WI38 (cell line): ENCODE results near the gene ANKRD34B.

Source experiments
- H3K4me3 ChIP-seq: 2 replicates; pipeline ENCODE4 v1.5.1; 2011; ENCODE audit warnings: low read depth, mild to moderate bottlenecking, control low read depth, low read length
- TF ChIP-seq, protein P1 (sequence below): IDR thresholded peaks from 2 replicates; pipeline ENCODE4 v1.5.1; 2012; ENCODE audit warnings: low read depth, mild to moderate bottlenecking, control low read depth, low read length

ANKRD34B gene

DNA sequence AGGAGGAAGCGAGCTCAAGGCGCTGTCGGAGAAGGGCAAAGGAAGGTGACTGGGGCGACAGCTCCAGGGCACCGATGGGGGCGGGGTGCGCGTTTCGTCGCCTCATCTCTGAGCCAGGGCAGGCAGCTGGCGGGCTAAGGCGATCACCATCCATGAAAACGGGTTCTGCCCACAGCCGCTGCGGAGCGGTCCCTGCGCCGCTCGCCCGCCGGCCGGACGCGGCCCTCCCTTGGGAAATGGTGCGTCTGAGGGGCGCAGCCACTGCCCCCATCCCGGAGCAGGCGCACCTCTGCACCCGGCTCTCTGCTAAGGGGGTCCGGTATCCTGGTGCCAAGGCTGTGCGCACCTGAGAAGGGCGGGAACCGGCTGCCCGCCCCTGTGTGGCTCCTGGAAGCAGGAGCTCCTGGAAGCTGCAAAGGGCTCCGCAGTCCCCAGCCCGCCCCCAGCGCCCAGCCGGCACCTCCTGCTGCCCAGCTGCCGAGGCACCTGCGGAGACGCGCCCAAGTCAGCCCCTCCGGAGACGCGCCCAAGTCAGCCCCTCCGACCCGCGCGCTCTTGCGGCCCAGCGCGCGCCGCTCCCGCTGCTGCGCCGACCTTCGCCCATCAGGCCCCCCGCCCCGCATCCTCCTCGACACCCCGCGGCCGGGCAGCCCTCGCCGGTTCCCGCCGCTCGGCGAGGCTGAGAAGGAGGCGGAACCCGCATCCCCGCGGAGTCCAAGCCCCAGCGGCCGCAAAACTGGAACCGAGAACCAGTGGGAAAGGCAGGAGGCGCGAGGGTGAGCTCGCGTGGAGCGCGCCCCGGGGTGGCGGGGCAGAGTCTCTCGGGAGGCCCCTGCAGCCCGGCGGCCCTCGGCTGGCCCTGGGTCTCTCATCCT, 757 bp downstream of the ANKRD34B start:
- TF ChIP-seq, protein P1, sequence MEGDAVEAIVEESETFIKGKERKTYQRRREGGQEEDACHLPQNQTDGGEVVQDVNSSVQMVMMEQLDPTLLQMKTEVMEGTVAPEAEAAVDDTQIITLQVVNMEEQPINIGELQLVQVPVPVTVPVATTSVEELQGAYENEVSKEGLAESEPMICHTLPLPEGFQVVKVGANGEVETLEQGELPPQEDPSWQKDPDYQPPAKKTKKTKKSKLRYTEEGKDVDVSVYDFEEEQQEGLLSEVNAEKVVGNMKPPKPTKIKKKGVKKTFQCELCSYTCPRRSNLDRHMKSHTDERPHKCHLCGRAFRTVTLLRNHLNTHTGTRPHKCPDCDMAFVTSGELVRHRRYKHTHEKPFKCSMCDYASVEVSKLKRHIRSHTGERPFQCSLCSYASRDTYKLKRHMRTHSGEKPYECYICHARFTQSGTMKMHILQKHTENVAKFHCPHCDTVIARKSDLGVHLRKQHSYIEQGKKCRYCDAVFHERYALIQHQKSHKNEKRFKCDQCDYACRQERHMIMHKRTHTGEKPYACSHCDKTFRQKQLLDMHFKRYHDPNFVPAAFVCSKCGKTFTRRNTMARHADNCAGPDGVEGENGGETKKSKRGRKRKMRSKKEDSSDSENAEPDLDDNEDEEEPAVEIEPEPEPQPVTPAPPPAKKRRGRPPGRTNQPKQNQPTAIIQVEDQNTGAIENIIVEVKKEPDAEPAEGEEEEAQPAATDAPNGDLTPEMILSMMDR, result no peak
- H3K4me3 ChIP-seq, result peak overlapping the region; percentile 19; the same call in 1 of the 2 replicates

GRCh38 chr5:80568251-80568650, 1.8 kb downstream of the ANKRD34B start:
- TF ChIP-seq, protein P1, result no peak
- no peak overlapping the region for H3K4me3 ChIP-seq

- no peak overlapping the region for H3K4me3 ChIP-seq
- TF ChIP-seq, protein P1, result no peak
These were observed 3.3 kb downstream of the ANKRD34B start for GRCh38 chr5:80566711-80567259.

DNA sequence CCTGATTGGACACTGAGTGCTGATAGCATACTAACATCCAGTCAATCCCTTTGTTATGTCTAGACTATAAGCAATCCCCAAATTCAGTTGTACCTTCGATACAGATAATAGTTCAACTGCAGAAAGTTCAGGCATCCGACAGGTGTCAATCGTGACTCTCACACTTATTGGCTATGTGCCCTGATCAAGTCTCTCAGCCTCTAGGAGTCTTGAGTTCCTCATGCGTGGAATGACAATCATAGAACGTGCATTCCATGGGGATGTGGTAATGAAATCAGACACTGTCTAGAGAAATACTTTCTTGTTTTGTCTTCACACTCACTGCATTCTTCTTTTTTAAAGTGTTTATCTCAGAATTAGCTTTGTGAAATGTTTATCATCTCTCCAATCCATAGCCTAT, 4.8 kb downstream of the ANKRD34B start:
- no peak overlapping the region for H3K4me3 ChIP-seq
- TF ChIP-seq, protein P1, result no peak

DNA sequence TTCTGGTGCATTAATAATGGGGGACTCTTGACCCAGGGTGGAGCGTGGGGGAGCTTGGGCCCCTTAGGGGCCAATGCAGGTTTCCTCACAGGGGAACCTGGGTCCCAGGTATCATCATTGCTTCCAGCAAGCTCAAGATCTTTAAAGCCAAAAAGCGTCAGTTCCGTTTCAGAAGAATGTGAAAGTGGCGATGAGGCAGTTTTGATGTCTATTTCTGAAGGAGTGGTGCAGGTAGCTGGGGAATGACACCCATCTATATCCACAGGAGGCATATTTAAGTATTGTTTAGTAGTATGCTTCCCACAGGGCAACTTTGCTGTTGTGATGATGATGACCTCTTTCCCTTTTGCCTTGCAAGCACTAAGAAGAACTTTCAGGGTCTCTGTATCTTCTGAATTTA, 10.8 kb downstream of the ANKRD34B start:
- no peak overlapping the region for H3K4me3 ChIP-seq
- TF ChIP-seq, protein P1, result no peak

DNA sequence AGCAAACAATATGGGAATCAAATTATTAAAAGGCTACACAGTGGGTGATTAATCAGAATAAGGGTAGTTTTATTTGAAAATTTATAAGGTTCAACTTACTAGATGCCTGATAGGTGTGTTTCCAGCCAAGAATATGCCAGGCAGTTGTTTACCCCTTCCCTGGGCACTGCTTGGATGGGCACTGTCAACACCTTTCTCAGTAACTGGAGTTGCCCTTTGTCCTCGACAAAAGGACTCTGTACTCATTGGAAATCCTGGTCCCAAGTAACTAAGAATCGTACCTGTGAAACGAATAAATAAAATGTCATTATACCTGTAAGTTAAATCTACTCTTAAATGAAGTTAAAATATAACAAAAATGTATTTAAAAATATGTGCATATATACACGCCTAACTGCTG, 15.0 kb downstream of the ANKRD34B start:
- TF ChIP-seq, protein P1, result no peak
- H3K4me3 ChIP-seq, result no peak overlapping the region

DNA sequence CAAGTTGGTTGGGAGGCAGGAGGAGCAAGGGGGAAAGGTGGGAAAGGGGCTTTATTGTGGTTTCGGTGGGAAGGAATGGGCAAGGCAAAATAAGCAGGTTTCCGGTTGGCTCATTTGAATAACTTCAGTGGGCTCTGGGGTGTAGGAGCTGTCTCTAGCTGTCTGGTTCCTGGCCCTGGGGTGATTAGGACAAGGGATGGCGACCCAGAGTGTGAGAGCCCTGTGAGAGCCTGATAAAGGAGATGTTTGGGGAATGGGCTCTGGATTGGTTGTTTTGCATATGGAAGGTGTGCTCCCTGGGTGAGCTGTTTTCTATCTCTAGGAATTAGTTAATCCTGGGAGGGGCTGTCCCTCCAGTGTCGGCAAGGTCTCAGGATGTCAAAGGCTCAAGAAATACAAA, 15.4 kb downstream of the ANKRD34B start:
- no peak overlapping the region for H3K4me3 ChIP-seq
- TF ChIP-seq, protein P1, result no peak
